RPMI8226 (cell line): Measurements from ENCODE around the gene TSPAN11.
"Not testable (repeated sequence)": the region's sequence is repeated elsewhere in the genome, so short reads cannot be mapped to it uniquely, and the experiment has no call there.

Experiments used
- DNase-seq: peaks from one replicate; pipeline ENCODE4 v3.0.0-alpha.2; 2015

Gene TSPAN11, protein sequence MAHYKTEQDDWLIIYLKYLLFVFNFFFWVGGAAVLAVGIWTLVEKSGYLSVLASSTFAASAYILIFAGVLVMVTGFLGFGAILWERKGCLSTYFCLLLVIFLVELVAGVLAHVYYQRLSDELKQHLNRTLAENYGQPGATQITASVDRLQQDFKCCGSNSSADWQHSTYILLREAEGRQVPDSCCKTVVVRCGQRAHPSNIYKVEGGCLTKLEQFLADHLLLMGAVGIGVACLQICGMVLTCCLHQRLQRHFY

DNA sequence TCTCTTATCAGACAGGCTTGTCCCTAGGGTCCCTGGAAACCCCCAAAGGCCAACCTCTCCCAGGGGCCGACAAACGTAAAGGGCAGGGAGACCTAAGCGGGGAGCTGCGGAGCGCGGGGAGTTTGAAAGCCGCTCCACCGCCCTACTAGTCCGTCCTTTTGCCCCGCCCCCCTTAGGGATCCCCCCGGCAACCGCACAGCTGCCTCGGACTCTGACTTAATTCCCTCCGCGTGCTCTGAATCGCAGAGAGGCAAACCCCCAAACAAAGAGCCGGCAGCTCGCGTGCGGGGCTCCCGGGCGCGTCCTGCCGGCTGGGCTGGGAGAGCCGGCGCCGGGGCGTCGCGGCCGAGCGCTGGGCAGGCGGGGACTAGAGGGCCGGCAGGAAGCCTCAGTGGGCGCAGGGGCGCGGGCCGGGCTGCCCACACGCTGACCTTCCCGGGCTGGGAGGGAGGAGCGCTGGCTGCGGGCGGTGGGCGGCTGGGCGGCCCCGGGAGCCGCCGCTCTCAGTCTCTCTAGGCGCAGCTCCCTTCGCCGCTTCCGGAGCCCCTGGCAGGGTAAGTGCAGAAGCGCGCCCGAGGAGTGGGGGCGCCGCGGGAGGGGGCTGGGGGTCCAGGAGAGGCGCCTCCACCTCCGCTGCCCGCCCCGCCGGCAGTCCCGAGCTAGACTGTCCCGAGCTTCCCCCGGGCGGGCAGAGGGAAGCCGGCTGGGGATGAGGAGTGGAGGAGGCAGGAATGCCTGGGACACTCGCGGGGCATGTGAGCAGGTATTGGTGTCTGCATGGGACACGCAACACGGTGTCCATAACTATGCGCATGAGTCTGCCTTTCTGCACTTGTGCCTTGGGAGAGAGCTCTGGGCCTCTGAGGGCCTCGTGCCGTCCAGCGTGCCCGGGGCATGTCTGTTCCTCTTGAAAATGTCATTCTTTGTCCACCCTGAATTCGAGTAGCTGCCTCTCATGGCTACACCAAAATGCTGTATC, at the start of gene TSPAN11:
TSS of gene TSPAN11 (plus strand) at position 506 of the 979 bp plus-strand sequence. CDS start 27,244 bp downstream, outside the sequence.
- no peak for DNase-seq

DNA sequence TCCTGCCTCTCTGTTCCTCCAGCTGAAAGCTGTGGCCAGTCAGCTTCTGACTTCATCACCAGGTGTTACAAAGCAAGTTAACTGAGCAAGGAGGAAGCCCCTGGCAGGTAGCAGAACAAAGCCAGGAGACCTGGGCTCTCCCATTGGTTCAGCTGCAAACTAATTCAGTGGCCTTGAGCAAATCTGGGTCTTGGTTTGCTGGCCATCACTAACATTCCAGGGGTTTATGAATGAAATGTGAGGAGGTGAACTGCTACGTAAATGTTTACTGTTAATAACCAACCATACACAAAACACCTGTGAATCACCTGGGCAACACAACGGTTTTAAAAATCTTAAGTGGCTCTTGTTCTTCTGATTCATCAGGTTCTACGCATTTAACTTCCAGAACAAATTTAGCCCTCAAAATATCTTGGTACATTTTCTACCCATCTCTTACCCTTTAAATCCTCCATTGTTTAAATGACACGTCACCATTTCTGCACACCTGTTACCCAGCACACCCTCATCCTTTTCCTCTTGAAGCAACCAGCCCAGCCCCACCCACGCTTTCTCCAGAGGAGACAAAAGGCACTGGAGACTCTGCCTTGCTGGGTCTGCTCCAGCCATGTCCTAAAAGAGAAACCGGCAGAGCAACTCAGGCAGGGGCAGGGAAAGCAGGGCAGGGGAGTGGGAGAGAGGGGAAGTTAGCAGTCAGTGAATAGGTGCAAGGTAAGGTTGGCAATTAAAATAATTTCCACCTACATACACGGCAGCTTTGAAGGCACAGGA, 49.3 kb upstream of the TSPAN11 start:
- DNase-seq, result peak; percentile 18

DNA sequence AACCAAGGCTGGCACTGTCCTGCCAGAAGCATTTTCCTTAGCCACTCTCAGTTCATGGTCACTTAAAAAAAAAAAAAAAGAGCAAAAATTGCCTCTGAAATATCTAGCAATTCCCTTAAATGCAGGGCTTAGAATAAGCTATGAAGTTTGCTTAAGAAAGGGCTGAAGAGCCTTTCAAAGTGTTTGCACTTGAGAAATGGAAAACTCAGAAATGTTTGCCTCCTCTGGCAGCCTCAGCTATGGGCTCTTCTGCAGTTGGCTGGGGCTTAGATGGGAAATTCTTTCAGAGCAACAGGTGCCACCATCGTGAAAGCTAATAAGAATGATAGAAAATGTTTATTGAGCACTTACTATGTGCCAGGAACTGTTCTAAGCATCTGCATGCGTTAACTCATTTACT, 48.5 kb upstream of the TSPAN11 start:
- no peak for DNase-seq

DNA sequence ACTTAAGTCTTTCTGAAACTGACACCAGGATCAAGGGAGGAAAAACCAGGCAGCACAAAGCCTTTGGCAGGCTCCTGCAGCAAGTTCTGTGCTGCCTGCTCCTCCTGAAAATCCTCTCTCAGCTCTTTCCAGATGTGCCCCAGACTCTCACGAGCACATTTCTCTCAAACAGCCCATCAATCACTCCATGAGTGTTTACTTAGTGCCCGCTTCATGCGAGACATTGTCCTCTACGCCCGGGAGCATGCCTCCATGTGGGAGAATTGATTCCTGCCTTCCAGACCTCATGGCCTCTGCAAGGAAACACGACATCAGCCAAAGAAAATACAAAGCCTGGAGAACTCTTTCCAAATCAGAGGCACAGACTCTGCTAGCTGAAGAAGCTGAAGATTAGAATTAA, 46.5 kb upstream of the TSPAN11 start:
- no peak for DNase-seq

DNA sequence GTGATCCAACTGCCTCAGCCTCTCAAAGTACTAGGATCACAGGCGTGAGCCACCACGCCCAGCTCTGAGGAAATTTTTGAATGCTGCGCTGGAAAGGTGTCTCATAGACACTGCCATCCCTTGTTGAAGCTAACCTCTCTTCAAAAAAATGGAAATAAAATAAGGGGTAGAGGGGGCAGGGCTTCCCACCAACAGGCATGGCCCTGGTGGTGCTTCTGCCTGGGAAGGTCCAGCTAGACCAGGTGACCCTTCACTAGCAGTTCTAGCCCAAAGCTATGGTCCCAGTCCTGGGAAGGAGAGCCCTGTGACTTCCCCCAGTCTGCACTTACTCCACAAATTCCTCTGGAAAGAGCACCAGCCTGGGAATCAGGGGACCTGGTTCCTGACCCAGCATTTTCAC, 45.7 kb upstream of the TSPAN11 start:
- DNase-seq, result no peak

DNA sequence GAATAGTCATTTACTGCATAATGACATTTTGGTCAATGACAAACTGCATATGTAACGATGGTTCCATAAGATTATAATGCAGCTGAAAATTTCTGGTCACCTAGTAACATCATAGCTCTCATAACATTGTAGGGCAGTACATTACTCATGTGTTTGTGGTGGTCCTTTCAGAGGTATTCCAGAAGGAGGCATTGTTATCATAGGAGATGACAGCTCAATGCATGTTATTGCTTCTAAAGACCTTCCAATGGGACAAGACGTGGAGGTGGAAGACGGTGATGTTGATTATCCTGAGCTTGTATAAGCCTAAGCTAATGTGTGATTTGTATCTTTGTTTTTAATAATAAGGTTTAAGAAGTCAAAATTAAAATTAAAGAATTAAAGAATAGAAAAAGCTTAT, 43.8 kb upstream of the TSPAN11 start:
- no peak for DNase-seq

DNA sequence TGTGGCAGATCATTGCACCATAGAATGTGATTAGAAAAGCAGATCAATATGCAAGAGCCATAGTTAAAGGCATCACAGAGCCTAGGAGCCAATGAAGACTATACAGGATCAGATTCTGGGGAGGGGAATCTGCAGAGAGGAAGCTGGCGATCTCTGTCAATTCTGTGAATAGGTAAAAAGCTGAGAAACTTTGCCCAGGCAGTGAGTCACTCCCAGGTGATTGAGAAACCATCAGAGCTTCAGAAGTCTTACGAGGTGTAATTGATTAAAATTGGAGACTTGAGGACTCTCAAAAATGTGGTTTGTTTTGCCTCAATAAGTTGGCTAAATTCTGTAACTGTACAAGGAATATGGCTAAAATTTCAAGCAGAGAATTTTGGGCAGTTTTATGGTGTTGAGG, 41.7 kb upstream of the TSPAN11 start:
- DNase-seq, result no peak

DNA sequence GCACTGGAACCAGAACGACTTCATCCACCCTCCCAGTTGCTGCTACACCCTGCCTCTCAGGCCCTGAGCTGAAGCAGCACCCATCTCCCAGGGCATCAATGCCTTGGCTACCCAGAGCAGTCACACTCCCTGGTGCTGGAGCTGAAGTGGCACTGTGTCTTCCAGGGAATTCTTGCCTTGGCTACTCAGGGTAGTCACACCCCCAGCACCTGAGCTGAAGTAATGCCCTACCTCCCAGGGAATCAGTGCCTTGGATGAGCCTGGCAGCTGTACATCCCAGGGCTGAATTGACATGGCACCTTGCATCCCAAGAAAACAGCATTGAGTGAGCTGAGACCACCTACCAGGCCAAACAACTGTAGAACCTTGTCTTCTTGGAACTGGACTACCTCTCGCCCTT, 41.2 kb upstream of the TSPAN11 start:
- no peak for DNase-seq

DNA sequence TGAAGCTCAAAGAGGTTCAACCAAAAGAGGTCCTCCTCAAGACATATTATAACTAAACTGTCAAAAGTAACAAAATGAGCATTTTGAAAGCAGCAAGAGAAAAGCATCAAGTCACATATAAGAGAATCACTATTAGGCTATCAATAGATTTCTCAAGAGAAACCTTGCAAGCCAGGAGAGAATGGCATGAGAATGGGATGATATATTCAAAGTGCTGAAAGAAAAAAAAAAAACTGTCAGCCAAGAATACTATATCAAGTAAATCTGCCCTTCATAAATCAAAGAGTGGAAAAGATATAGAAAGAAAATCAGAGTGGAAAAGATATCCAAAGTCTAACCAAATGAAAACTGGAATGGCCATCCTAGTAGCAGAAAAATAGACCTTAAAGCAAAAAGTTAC, 39.3 kb upstream of the TSPAN11 start:
- DNase-seq, result no peak

DNA sequence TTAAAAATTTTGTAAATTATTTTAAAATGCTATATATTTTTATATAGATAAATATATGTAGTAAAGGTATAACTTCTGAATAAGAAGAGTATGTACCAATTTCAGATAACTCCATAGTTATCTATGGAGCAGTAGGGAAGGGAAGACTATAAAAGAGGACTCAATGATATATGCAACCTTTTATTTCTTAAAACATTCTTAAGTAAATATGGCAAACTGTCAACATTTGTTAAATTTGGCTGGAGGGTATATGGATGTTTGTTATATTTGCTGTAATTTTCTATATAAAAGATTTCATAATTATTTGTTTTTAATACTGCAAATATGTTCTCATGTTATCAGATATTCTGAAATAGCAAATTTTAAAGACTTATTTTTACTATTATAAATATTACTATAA, 38.3 kb upstream of the TSPAN11 start:
- DNase-seq, result no peak

DNA sequence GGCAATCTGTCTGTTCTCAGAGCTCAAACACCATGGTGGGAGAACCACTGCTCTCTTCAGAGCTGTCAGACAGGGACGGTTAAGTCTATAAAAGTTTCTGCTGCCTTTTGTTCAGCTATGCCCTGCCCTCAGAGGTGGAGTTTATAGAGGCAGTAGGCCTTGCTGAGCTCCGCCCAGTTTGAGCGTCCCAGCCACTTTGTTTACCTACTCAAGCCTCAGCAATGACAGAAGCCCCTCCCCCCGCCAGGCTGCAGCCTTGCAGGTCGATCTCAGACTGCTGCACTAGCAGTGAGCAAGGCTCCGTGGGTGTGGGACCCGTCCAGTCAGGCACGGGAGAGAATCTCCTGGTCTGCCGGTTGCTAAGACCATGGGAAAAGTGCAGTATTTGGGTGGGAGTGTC, 32.0 kb upstream of the TSPAN11 start:
- not testable (repeated sequence) for DNase-seq

DNA sequence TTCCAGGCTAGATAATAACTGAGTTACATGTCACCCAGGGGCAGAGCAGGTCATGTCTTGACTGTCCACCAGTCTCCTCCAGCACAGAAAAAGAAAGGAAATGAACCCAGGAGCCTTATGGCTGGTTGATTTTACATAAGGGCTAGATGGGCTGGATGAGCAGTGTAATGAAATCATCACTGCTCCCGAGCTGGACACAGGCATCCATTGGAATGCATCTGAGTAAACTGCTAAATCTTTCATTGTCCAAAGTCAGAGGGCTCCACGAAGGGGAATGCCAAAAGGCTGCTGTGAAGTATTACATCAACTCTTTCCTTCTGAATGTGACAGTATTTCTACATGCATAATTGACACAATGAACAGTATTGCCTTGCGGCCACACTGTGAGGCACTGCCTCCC, 30.1 kb upstream of the TSPAN11 start:
- DNase-seq, result no peak

DNA sequence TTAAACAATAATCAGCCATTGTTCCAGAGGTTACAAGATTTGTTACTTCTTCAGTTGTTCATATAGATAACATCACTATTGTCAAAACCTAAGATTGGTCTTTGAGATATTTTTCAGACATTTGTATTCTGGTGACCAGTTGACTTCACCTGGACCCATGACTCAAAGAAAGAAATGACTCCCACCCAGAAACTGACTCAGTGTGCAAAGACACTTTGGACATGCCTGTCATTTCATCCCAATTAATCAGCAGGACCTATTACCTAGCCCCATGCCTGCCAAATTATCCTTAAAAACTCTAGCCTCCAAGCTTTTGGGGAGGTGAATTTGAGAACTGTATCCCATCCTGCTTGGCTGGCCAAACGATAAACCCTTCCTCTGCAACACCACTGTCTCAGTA, 27.7 kb upstream of the TSPAN11 start:
- no peak for DNase-seq

DNA sequence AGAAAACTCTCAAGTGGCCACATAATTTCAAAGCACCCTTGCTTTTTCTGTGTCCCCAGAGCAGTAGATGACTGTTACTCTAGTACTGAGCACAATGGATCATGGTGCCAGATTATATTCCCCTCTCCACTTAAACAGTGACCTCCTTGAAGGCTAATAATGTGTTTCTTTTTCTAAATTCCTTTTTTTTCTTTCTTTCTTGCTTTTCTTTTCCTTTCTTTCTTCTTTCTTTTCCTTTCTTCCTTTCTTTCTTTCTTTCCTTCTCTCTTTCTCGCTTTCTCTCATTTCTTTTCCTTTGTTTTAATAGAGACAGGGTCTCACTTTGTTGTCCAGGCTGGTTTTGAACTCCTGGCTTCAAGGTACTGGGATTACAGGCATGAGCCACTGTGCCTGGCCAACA, 26.2 kb upstream of the TSPAN11 start:
- DNase-seq, result no peak

DNA sequence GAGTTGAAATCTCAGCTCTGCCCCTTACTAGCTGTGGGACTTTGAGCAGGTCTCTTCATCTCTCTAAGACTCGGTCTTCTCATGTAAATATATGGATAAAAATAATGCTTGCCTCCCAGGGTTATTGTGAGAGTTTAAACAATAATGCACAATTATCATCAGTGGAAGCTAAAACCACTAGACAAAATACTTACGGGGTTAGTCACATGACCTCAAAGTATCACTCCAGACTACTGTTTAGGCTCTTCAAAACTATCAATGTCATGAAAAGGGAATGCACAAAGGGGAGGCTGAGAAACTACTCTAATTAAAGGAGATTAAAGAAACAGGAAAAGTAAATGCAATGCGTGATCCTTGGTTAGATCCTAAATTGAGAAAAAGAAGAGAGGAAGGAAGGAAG, 24.5 kb upstream of the TSPAN11 start:
- DNase-seq, result no peak

DNA sequence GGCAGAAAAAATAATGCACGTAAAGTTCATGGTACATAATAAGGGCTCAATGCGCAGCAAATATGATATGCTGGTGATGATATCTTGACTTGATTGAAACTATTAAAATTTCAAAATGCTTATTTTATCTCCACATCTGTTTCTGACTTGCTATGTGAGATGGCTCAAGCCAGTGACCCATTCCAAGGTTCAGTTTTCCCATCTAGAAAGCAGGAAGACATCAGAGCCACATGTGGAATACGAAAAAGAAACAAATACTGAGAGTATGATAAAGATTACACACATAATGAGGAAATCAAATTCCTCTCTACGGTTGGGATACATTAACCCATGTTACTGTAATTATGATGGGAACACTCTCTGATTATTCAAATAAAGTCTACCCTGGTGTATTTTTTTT, 24.0 kb upstream of the TSPAN11 start:
- DNase-seq, result no peak

DNA sequence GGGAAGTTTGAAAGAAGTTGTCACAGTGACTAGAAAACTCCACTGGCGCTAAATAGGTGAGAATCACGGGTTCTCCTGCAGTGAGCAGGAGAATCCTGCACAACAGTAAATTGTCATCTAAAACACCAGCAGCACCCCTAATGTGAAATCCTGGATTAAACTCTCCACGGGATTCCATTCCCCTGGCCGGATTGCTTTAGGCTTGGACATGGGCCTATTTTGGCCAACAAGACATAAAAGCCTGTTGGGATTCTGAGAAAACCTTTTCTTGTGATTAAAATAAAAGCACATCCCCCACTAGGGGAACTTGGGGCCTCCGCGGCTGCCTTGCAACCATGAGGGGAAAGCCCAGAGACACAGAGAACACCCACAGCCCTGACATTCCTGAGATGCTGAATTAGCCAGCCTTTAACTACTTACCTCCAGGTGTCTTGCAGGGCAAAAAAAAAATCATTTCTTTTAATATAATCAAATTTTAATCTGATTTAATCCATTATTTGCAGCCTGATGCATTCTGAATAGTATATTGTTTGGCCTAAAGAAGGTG, 21.0 kb upstream of the TSPAN11 start:
- DNase-seq, result no peak

DNA sequence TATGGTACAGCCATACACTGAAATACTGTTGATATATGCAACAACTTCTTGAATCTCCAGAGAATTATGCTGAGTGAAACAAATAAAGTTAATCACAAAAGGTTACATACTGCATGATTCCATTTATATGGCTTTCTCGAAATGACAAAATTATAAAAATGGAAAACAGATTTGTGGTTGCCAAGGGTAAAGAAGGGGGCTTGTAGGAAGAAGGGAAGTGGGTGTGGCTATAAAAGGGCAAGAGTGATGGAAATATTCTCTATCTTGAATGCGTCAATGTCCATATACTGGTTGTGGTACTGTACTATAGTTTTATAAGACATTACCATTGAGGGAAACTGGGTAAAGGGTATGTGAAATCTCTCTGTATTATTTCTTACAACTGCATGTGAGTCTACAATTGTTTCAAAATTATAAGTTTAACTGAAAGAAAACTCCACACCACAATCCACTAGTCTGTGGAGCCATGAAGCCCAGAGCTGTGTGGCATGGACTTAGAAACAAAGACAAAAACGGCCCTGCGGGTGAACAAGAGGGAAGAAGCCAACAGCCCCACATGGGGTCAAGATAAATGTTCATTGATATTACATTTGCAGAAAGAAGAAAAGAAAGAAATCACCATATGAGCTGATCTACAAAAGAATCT, 18.3 kb upstream of the TSPAN11 start:
- DNase-seq, result no peak

DNA sequence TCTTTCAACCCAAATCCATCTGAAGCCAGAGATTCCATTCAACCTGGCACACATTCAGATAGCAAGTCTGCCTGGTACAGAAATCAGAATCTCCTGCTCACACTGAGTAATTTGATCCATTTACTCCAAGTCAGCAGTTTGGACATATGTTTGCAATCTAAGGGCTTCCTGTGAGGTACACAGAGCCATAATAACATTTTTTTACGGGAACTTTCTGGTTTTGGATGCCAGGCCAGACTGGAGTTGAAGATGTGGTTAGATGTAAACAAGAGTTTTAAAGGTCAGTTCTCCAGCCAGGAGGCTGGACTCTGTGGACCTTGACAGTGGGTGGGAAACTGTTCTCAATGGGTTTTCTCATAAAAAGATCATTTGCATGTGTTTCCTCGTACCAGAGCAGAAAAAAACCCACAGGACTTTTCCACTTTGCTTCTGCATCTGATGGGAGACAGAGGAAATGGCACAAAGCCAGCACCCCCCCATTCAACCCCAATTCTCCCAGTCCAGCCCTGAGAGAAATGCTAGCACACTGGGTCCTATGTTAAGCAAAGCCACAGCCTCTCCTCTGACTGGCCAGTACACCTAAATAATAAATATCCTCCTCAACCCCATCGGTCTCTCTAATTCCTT, 17.7 kb upstream of the TSPAN11 start:
- DNase-seq, result peak; percentile 38

DNA sequence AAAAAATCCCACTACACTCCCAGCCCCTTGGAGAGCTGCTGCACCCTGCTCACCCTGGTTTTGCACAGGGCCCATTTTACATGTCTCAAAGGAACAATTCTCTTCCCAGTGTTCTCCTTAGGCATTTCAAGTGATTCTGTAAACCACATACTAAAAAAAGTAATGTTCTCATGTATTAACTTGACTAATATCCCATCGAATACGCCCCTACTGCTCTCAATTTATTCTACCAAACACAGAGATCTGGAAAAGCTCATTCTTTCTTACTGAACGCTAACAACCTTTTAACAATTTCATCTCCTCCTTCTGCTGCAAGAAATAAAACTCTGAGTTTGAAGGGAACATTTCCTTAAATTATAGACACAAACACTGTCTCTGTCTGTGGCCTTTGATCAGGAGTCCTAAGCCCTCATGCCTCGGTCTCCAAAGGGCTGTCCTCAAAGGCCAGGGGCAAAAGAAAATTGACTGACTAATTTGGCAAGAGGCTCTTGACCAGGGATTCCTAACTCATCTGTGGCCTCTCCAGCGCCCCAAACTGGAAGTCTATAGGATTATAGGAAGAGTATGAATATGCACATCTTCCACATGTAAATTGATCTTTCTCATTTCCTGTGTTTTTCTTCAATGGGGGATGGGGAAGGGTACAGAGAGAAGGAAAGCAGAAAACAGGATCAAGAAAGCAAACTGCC, 17.1 kb upstream of the TSPAN11 start:
- no peak for DNase-seq

DNA sequence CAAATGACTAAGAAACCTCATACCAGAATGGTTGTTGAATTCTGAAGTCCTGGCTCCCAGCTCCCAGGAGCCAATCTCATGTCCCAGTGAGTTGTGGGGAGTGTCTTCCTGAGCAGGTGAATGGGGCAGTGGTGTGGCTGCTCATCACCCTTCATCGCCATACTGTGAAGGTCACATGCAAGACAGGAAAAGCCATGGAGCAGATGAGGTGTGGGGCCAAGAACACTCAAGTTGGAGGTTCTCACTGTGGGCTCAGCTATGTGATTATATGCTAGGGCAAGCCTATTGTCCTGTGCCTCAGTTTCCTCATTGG, 16.6 kb upstream of the TSPAN11 start:
- DNase-seq, result no peak

DNA sequence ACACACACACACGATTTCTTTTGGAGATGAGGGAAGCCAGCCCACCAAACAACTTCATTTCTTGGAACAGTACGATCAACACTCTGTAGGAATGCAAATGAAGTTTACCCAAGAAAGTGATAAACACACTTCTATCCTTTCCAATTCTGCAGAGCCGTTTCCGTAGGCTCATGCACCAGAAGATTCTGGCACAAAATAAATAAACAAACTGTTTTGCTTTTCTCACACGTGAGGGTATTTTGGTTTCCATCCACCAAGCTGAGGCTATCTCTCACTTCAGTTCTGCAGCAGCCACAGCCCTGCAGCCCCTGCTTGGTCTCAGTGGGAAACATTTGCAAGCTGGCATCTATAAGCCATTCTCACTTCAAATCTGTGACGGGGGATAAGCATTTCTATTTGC, 15.3 kb upstream of the TSPAN11 start:
- DNase-seq, result no peak
